ENCODE measurements around the gene RSRC2. TPM values are rescaled to one million over a fixed set of nuclear protein-coding genes. Genes with fewer than 3 reads are reported as not detected.

Gene RSRC2
- total and polyA plus RNA-seq, 9 of the 15 experiments (the other 6 are each of a cell fraction or from before 2014, with no cell fraction given) = 52.6 to 123 (median 80.3) TPM

GRCh38 chr12:122503783-122504590 is 22.7 kb downstream of the RSRC2 start (continued):
- TF ChIP-seq TSHZ1 (CRISPR knock-in tag; IDR thresholded peaks at IDR 0.05) = no peak
- peak; percentile 59 for TF ChIP-seq POLR2B (IDR thresholded peaks at IDR 0.05; ENCODE audit: low read depth, partially characterized antibody)
- TF ChIP-seq ELK1 (CRISPR knock-in tag; IDR thresholded peaks at IDR 0.05) = no peak
- no peak for TF ChIP-seq CREB3L1 (IDR thresholded peaks at IDR 0.05; ENCODE audit: borderline replicate concordance, low read depth)
- no peak for TF ChIP-seq STAT6 (CRISPR knock-in tag; IDR thresholded peaks at IDR 0.05)
- TF ChIP-seq IFI16 (CRISPR knock-in tag; IDR thresholded peaks at IDR 0.05) = no peak
- TF ChIP-seq RFX1 (IDR thresholded peaks at IDR 0.05) = no peak
- TF ChIP-seq ZNF766 (CRISPR knock-in tag; conservative IDR thresholded peaks at IDR 0.05) = no peak
- TF ChIP-seq POLR2AphosphoS5 (IDR thresholded peaks at IDR 0.05; ENCODE audit: control insufficient read depth, insufficient read depth, low read depth, low read length) = peak; percentile 48; the same call in 1 of the 2 replicates
- no peak for TF ChIP-seq MTA3 (IDR thresholded peaks at IDR 0.05; ENCODE audit: borderline replicate concordance)
- TF ChIP-seq ZNF707 (CRISPR knock-in tag; conservative IDR thresholded peaks at IDR 0.05) = no peak
- no peak for TF ChIP-seq TFAM (CRISPR knock-in tag; conservative IDR thresholded peaks at IDR 0.05)
- TF ChIP-seq SMAD3 (CRISPR knock-in tag; conservative IDR thresholded peaks at IDR 0.05) = no peak
- TF ChIP-seq ZNF398 (CRISPR knock-in tag; IDR thresholded peaks at IDR 0.05) = no peak
- no peak for TF ChIP-seq YY1 (IDR thresholded peaks at IDR 0.05; ENCODE audit: borderline replicate concordance in 1 of 3, control insufficient read depth in 1 of 3, extremely low read depth in 1 of 3, insufficient read depth in 3 of 3, insufficient read length in 1 of 3, insufficient replicate concordance in 2 of 3, low read depth in 1 of 3, low read length in 2 of 3)

All from K562 (cell line).